ENCODE data around the gene ADGRE1.

The ADGRE1 gene

GRCh38 chr19:6890401-6890913 is 3.1 kb downstream of the ADGRE1 start:
- no peak overlapping the region for H4K12ac ChIP-seq (ENCODE audit: low read depth, low read length)
- DNase-seq: no peak
- H3K4me1 ChIP-seq (ENCODE audit: control insufficient read depth in 1 of 2, insufficient read depth in 2 of 2, low read length in 2 of 2): no peaks in the 10 kb centered on the region
- H3K9me3 ChIP-seq (ENCODE audit: insufficient read depth, low read depth, low read length): peaks cover 13% of the 10 kb centered on the region
- H3K4ac ChIP-seq (ENCODE audit: low read depth, low read length): no peak overlapping the region
- no peaks in the 10 kb centered on the region for H3K79me2 ChIP-seq (ENCODE audit: control insufficient read depth, insufficient read depth, low read length, poor library complexity)
- H3K4me2 ChIP-seq (ENCODE audit: low read length): no peak overlapping the region
- H3K27ac ChIP-seq (ENCODE audit: low read depth, low read length): no peak overlapping the region
- H2AFZ ChIP-seq (ENCODE audit: insufficient read depth, low read length, poor library complexity): no peak overlapping the region
- no peaks in the 10 kb centered on the region for H3K36me3 ChIP-seq (ENCODE audit: control insufficient read depth in 1 of 2, insufficient read depth in 2 of 2, low read length in 2 of 2)
- no peak overlapping the region for H3K4me3 ChIP-seq (ENCODE audit: low read depth, low read length)
- H3K27me3 ChIP-seq (ENCODE audit: insufficient read depth, low read length): no peaks in the 10 kb centered on the region
- no peak overlapping the region for H2BK5ac ChIP-seq (ENCODE audit: low read depth, low read length, poor library complexity)
- H4K8ac ChIP-seq (ENCODE audit: low read depth, low read length): no peak overlapping the region
- H2BK120ac ChIP-seq (ENCODE audit: insufficient read depth, low read length, poor library complexity): no peak overlapping the region
- H3K79me1 ChIP-seq (ENCODE audit: low read length): no peaks in the 10 kb centered on the region
- no peak overlapping the region for H2BK12ac ChIP-seq (ENCODE audit: low read length)
- H3K9ac ChIP-seq (ENCODE audit: low read length): no peak overlapping the region
- no peak overlapping the region for H3K18ac ChIP-seq (ENCODE audit: low read length)
- H3K23ac ChIP-seq (ENCODE audit: low read length): no peak overlapping the region
- no peak overlapping the region for H2AK5ac ChIP-seq (ENCODE audit: low read length)
- H3K14ac ChIP-seq (ENCODE audit: low read length): no peak overlapping the region
- no CpG with 5 or more reads among the region's 3 CpGs for WGBS (ENCODE audit: extremely low coverage, insufficient coverage, insufficient read length)
- H4K91ac ChIP-seq (ENCODE audit: low read depth, low read length): no peak overlapping the region

- no CpG with 5 or more reads among the region's 8 CpGs for WGBS (ENCODE audit: extremely low coverage, insufficient coverage, insufficient read length)
- Histone ChIP-seq H3K9me3 (ENCODE audit: insufficient read depth, low read depth, low read length) (peaks cover 14% of the 10 kb centered on the region), H3K18ac (ENCODE audit: low read length) (no peak overlapping the region)
Measured at GRCh38 chr19:6890938-6891337, 3.6 kb downstream of the ADGRE1 start.

GRCh38 chr19:6891761-6892385 is 4.5 kb downstream of the ADGRE1 start:
- no peak overlapping the region for H3K4ac ChIP-seq (ENCODE audit: low read depth, low read length)
- no peak overlapping the region for H3K14ac ChIP-seq (ENCODE audit: low read length)
- no peak overlapping the region for H3K18ac ChIP-seq (ENCODE audit: low read length)

More at GRCh38 chr19:6890938-6891337, 3.6 kb downstream of the ADGRE1 start:
- Histone ChIP-seq H3K27me3 (ENCODE audit: insufficient read depth, low read length) (no peaks in the 10 kb centered on the region), H3K36me3 (ENCODE audit: control insufficient read depth in 1 of 2, insufficient read depth in 2 of 2, low read length in 2 of 2) (no peaks in the 10 kb centered on the region), H3K23ac (ENCODE audit: low read length) (no peak overlapping the region), H3K4ac (ENCODE audit: low read depth, low read length) (no peak overlapping the region), H4K91ac (ENCODE audit: low read depth, low read length) (no peak overlapping the region), H3K79me1 (ENCODE audit: low read length) (no peaks in the 10 kb centered on the region), H3K9ac (ENCODE audit: low read length) (no peak overlapping the region), H3K14ac (ENCODE audit: low read length) (no peak overlapping the region), H3K4me2 (ENCODE audit: low read length) (no peak overlapping the region), H3K27ac (ENCODE audit: low read depth, low read length) (no peak overlapping the region), H2AFZ (ENCODE audit: insufficient read depth, low read length, poor library complexity) (no peak overlapping the region), H4K12ac (ENCODE audit: low read depth, low read length) (no peak overlapping the region), H2BK5ac (ENCODE audit: low read depth, low read length, poor library complexity) (no peak overlapping the region), H3K4me1 (ENCODE audit: control insufficient read depth in 1 of 2, insufficient read depth in 2 of 2, low read length in 2 of 2) (no peaks in the 10 kb centered on the region), H3K79me2 (ENCODE audit: control insufficient read depth, insufficient read depth, low read length, poor library complexity) (no peaks in the 10 kb centered on the region), H4K8ac (ENCODE audit: low read depth, low read length) (no peak overlapping the region), H2BK12ac (ENCODE audit: low read length) (no peak overlapping the region), H2BK120ac (ENCODE audit: insufficient read depth, low read length, poor library complexity) (no peak overlapping the region), H2AK5ac (ENCODE audit: low read length) (no peak overlapping the region), H3K4me3 (ENCODE audit: low read depth, low read length) (no peak overlapping the region)
- DNase-seq: no peak

GRCh38 chr19:6894313-6894712 is 6.9 kb downstream of the ADGRE1 start:
- no peak overlapping the region for H3K14ac ChIP-seq (ENCODE audit: low read length)
- H4K12ac ChIP-seq (ENCODE audit: low read depth, low read length): no peak overlapping the region
- no peak overlapping the region for H3K4me2 ChIP-seq (ENCODE audit: low read length)
- H3K23ac ChIP-seq (ENCODE audit: low read length): no peak overlapping the region
- no peak overlapping the region for H3K4me3 ChIP-seq (ENCODE audit: low read depth, low read length)
- no peak for DNase-seq
- peaks cover 12% of the 10 kb centered on the region for H3K9me3 ChIP-seq (ENCODE audit: insufficient read depth, low read depth, low read length)
- H2AFZ ChIP-seq (ENCODE audit: insufficient read depth, low read length, poor library complexity): no peak overlapping the region
- no peak overlapping the region for H4K91ac ChIP-seq (ENCODE audit: low read depth, low read length)
- H2BK120ac ChIP-seq (ENCODE audit: insufficient read depth, low read length, poor library complexity): no peak overlapping the region
- no peak overlapping the region for H4K8ac ChIP-seq (ENCODE audit: low read depth, low read length)
- no peak overlapping the region for H2AK5ac ChIP-seq (ENCODE audit: low read length)
- H3K4me1 ChIP-seq (ENCODE audit: control insufficient read depth in 1 of 2, insufficient read depth in 2 of 2, low read length in 2 of 2): no peaks in the 10 kb centered on the region
- no peak overlapping the region for H3K18ac ChIP-seq (ENCODE audit: low read length)
- no peak overlapping the region for H3K4ac ChIP-seq (ENCODE audit: low read depth, low read length)
- no peak overlapping the region for H2BK5ac ChIP-seq (ENCODE audit: low read depth, low read length, poor library complexity)
- H3K27ac ChIP-seq (ENCODE audit: low read depth, low read length): no peak overlapping the region
- no peaks in the 10 kb centered on the region for H3K79me1 ChIP-seq (ENCODE audit: low read length)
- H3K79me2 ChIP-seq (ENCODE audit: control insufficient read depth, insufficient read depth, low read length, poor library complexity): no peaks in the 10 kb centered on the region
- WGBS (ENCODE audit: extremely low coverage, insufficient coverage, insufficient read length): no CpG with 5 or more reads among the region's 1 CpG
- no peaks in the 10 kb centered on the region for H3K27me3 ChIP-seq (ENCODE audit: insufficient read depth, low read length)
- H2BK12ac ChIP-seq (ENCODE audit: low read length): no peak overlapping the region
- no peak overlapping the region for H3K9ac ChIP-seq (ENCODE audit: low read length)
- no peaks in the 10 kb centered on the region for H3K36me3 ChIP-seq (ENCODE audit: control insufficient read depth in 1 of 2, insufficient read depth in 2 of 2, low read length in 2 of 2)

More at GRCh38 chr19:6891761-6892385, 4.5 kb downstream of the ADGRE1 start:
- Histone ChIP-seq H3K4me1 (ENCODE audit: control insufficient read depth in 1 of 2, insufficient read depth in 2 of 2, low read length in 2 of 2) (no peaks in the 10 kb centered on the region), H3K27ac (ENCODE audit: low read depth, low read length) (no peak overlapping the region), H2AFZ (ENCODE audit: insufficient read depth, low read length, poor library complexity) (no peak overlapping the region), H3K9me3 (ENCODE audit: insufficient read depth, low read depth, low read length) (peaks cover 14% of the 10 kb centered on the region), H3K79me1 (ENCODE audit: low read length) (no peaks in the 10 kb centered on the region), H3K23ac (ENCODE audit: low read length) (no peak overlapping the region), H4K91ac (ENCODE audit: low read depth, low read length) (no peak overlapping the region), H2AK5ac (ENCODE audit: low read length) (no peak overlapping the region), H2BK120ac (ENCODE audit: insufficient read depth, low read length, poor library complexity) (no peak overlapping the region), H2BK12ac (ENCODE audit: low read length) (no peak overlapping the region), H3K9ac (ENCODE audit: low read length) (no peak overlapping the region), H3K4me2 (ENCODE audit: low read length) (no peak overlapping the region), H4K12ac (ENCODE audit: low read depth, low read length) (no peak overlapping the region), H3K4me3 (ENCODE audit: low read depth, low read length) (no peak overlapping the region), H4K8ac (ENCODE audit: low read depth, low read length) (no peak overlapping the region), H3K79me2 (ENCODE audit: control insufficient read depth, insufficient read depth, low read length, poor library complexity) (no peaks in the 10 kb centered on the region), H3K27me3 (ENCODE audit: insufficient read depth, low read length) (no peaks in the 10 kb centered on the region), H3K36me3 (ENCODE audit: control insufficient read depth in 1 of 2, insufficient read depth in 2 of 2, low read length in 2 of 2) (no peaks in the 10 kb centered on the region), H2BK5ac (ENCODE audit: low read depth, low read length, poor library complexity) (no peak overlapping the region)
- no CpG with 5 or more reads among the region's 8 CpGs for WGBS (ENCODE audit: extremely low coverage, insufficient coverage, insufficient read length)
- DNase-seq: no peak
